Measurements from ENCODE around the gene MANBA.
"Not testable (repeated sequence)": the region's sequence is repeated elsewhere in the genome, so short reads cannot be mapped to it uniquely, and the experiment has no call there.

The MANBA gene

DNA sequence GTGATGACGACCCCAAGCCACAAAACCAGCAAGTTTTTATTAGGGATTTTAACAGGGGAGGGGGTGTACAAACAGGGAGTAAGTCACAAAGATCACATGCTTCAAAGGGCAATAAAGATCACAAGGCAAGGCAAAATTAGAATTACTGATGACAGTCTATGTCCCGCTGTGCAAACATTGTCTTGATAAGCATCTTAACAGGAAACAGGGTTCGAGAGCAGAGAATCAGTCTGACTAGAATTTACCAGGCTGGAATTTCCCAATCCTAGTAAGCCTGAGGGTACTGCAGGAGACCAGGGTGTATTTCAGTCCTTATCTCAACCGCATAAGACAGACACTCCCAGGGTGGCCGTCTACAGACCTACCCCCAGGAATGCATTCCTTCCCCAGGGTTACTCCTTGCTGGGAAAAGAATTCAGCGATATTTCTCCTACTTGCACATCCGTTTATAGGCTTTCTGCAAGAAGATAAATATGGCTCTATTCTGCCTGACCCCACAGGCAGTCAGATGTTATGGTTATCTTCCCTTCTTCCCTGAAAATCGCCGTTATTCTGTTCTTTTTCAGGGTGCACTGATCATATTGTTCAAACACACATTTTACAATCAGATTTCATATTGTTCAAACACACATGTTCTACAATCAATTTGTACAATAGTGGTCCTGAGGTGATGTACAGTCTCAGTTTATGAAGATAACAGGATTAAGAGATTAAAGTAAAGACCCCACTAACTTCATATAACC is 41.8 kb downstream of the MANBA start:
- not testable (repeated sequence) for DNase-seq

DNA sequence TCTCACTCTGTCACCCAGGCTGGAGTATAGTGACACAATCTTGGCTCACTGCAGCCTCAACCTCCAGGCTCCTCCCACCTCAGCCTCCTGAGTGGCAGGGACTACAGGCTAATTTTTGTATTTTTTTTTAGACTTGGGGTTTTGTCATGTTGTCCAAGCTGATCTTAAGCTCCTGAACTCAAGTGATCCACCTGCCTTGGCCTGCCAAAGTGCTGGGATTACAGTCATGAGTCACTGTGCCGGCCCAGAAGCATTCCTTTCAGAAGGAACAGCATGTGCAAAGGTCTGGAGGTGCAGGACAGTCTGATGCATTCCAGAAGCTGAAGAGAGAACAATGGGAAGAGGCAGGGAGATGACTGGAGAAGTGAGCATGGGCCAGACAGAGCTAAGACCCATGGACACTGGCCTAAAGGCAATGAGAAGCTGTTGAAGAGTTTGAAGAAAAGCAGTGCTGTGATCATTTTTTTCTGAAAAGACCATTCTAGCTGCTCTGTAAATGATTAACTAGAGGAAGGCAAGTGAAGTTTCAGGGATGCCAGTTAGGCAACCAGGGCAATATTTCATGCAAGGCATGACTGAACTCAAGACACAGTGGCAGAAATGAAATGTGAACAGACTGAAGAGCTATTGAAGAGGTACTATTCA is 43.2 kb downstream of the MANBA start:
- no peak for DNase-seq

DNA sequence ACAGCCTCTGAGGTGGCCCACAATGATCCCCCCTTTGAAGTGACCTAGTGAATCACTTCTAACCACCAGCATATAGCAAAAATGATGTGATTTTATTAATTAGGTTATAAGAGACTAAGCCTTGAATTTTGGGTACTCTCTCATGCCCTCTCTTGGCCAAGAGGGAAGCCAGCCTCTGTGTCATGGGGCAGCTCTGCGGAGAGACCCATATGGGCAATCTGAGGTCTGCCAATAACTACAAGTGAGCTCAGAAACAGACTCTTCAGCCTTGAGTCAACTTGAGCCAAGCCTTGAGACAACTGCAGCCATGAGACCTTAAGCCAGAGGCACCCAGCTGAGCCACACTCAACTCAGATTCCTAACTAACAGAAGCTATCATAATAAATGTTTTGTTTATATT is 45.7 kb downstream of the MANBA start:
- no peak for DNase-seq

DNA sequence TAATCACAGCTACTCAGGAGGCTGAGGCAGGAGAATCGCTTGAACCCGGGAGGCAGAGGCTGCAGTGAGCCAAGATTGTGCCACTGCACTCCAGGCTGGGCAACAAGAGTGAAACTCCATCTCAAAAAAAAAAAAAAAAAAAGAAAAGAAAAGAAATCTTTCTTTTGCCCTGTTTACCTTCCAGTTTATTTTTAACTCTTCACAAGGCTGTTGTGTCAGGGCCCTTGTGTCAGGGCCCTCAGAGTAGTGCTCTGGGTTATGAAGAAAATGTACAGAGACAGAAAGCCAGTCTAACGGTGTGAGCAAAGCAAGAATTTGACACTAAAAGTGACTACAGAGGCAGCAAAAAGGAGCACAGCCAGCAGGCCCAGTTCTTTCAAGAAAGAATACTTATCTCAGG is 47.0 kb downstream of the MANBA start:
- DNase-seq, result not testable (repeated sequence)

DNA sequence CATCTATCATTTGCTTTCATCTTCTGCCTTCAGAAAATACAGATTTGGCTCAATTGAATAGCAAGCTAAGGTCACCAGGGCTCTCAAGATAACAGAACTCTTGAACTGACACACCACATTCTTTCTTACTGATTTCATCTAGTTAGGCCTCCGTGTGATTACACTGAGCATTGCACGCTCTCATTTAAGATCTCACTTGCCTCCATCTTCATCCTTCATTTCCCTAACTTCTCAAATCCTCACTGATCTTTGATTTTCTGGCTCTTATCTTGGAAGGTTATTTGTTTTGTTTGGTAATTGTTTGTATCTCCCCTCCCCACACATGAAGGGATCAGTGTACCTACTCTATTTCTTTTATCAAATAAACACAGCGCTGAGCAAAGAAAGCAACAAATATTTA is 47.7 kb downstream of the MANBA start:
- no peak for DNase-seq

DNA sequence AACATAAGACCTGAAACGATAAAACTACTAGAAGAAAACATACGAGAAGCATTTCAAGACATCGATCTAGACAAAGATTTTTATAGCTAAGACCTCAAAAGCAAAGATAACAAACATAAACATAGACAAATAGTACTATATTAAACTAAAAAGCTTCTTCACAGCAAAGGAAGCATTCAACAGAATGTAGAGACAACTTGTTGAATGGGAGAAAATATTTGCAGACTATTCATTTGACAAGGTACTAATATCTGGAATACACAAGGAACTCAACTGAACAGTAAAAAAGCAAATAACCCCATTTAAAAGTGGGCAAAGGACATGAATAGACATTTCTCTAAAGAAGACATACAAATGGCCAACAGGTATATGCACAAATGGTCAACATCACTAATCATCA is 49.8 kb downstream of the MANBA start:
- DNase-seq, result no peak

DNA sequence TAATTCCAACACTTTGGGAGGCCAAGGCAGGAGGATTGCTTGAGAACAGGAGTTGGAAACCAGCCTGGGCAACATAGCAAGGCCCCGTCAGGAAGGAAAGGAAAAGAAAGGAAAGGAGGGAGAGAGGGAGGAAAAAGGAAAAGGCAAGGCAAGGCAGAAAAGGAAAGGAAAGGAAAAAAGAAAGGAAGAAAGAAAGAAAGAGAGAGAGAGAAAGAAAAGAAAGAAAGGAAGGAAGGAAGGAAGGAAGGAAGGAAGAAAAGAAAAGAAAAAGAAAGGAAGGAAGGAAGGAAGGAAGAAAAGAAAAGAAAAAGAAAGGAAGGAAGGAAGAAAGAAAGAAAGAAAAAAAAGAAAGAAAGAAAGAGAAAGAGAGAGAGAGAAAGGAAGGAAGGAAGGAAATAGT is 51.7 kb downstream of the MANBA start:
- not testable (repeated sequence) for DNase-seq

DNA sequence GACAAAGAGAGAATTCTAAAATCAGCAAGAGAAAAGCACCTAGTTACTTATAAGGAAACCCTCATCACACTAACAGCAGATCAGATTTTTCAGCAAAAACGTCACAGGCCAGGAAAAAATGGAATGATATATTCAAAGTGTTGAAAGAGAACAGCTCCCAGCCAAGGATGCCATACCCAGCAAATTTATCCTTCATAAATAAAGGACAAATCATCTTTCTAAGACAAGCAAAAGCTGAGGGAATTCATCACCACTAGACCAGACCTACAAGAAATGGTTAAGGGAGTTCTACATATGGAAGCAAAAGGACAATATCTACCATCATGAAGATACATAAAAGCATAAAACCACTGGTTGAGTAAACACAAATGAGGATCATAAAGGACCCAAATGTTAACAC is 53.6 kb downstream of the MANBA start:
- no peak for DNase-seq

DNA sequence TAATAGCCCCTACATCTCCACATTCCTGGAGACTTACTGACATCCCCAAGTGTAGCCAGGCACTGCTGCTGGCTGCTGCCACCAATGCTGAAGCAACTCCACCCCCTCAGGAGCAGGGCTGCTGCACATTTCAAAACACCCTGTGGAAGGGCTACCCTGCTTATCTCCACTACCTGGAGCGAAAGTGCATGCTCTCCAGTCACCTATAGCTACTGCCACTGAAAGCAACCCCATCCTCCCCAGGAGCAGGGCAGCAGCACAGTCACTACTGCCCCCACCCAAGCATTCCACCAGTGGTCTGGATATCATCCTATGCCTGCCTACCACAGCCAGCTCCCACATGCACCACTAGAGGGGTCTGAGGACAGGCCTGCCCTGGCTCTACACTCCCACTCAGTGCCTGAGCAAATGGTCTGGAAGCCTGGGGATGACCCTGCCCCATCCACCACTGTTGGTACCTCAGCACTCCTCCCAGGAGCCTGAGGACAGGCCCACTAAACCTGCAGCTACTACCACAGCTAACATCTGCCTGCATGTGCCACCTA is 55.3 kb downstream of the MANBA start:
- DNase-seq, result no peak

DNA sequence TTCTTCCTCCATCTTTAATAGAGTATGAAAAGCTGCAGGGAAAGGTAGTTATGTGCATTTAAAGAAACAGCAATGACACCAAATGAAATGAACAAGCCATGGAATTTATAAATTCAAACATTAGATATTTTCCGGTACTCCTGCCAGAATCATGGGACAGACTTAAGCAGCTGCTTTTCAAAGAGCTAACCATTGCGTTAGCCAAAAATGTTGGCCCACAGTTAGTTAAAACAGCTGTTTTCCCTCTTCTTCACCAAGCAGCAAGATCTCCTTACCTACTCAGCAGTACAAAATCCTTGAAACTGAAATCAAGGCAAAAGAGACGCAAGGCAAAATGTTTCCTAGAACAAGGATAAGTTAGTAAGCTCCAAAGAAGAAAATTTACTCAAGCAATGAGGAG is 64.0 kb downstream of the MANBA start:
- DNase-seq, result no peak

DNA sequence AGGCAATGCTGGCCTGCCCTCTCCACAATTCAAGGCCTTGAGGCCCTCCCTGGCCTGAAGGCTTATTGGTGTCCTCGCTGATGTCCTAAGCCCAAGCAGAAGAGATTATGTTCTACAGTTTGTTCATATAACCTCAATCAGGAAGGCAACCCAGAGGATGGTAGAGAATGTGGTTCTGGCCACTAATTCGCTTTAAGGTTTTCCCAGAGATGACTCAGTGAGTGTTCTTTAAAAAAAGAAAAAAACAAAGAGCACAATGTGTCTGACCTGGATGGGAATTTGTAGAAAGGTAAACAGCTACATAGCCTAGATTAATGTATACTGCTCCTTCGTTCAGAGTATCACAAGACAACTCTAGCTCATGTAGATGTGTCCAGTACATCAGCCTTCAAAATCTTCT is 66.0 kb downstream of the MANBA start:
- no peak for DNase-seq

DNA sequence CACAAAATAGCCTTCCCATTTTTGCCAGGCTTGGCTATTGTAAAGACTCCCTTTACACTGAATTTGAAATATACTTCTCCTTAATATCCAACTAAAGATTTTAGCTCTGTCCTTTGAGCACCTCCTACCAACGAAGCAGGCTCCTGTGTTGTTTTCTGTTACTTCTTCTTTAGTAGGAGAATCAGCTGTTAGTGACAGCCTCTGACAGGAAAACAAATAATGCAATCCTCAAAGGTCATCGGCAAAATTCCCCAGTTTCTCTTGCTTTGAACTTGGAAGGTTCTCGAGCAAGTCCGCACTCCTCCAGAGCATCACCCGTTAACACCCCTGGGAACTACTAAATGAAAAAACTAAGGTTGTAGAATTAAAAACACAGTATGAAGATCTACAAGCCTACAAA is 66.9 kb downstream of the MANBA start:
- DNase-seq, result no peak

DNA sequence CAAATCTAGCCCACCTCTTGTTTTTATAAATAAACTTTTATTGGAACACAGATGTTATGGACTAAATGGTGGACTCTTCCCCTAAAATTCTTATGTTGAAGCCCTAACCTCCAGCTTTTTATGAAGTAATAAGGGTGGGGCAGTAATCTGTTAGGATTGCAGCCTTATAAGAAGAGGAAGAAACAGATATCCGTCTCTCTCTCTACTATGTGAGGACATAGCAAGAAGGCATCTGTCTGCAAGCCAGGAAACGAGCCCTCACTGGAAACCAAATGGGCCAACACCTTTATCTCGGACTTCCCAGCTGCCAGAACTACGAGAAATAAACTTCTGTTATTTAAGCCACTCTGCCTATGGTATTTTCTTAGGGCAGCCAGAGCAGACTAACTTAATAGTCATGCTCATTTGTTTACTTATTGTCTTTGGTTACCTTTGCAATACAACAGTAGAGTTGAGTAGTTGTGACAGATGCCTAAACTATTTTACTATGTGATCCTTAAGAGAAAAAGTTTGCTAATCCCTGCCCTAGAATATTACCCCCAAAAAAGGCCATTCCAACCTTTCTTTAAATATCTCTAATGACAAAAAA is 67.4 kb downstream of the MANBA start:
- DNase-seq, result no peak

DNA sequence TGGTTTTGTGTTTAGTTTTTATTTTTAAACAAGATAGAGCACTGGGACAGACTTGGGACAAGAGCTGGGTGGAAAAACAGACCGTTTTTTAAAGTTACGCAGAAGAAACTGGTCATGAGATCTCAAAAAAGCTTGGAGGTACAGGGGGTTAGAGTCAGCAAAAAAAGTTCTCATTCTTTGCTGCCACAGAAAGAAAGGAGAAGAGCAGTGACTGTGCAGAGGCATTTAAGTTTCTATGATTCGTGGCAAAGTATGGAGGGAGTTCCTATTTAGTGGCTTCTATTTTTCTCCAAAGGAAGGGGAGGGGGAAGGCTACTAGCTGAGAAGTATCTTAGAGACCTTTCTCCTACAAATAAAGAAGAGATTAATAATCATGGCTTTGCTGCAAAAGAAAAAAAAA is 68.3 kb downstream of the MANBA start:
- DNase-seq, result no peak

DNA sequence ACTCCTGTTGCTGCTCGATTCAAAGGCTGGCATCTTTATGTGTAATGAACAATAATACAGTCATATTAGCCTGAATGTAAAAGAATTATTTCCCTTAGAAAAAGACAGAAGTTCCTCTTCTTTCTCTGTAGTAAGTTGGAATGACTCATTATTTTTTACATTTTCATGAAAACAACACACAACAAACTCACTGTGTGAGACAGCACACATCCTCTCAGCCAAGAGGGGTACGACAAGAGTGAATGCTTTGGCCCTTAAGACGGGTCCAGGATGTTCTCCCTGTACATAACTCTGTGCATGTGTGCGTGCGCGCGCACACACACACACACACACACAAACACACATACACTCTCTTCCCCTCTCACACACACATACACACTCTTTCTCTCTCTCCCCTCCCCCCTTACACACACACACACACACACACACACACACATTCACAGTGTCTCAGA is 72.8 kb downstream of the MANBA start:
- DNase-seq, result no peak

DNA sequence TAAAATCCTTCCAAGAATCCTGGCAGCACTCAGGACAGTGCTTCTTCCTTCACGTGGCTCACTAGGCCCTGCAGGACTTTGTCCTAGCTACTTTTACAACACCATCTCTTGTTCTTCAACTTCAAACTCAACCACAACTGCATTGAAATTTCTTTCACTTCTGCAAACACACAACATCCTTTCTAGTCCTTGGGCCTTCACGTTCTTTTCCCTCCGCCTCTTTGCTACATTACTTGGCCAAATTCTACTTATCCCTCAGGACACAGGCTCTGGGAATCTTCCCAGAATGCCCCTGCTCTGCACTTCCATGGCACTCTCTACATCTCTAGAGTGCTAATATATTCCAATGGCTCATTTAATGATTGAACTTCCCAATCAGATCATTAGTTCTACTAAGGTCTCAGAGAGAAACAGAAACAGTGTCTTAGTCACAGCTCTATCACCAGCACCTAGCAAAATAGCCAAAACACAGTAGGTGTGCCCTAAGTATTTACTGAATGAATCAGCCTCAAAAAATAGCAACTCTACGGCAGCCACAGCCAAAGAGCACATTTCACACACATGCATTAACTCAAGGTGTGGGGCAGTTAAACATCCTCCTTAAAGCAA is 73.3 kb downstream of the MANBA start:
- DNase-seq, result no peak

DNA sequence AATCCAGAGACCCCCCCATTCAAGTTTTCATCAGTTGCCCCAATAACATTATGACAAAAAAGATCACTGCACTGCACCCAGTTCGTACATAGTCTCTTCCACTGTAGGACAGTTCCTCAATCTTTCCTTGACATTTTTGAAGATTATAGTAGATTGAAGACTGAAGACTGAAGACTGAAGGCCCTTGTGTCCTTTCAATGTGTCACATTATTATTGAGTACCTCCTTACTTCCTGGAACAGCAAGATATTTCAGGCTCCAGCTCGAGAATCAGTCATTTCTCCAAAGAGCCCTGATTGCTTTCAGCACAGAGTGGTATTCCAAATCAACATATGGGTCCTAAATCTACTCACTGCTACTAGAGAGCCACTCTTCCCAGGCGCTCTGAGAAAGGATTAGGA is 75.0 kb downstream of the MANBA start:
- DNase-seq, result no peak

DNA sequence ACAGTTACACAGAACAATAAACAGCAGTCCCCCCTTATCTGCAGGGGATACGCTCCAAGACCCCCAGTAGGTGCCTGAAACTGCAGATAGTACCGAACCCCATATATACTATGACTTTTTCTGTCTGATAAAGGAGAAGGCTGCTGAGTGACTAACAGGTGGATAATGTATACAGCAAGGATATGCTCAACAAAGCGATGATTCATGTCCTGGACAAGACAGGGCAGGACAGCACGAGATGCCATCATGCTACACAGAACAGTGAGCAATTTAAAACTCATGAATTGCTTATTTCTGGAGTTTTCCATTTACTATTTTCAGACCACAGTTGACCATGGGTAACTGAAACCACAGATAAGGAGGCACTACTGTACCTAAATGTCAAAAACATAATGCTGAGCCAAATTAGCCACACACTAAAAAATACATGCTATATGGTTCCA is 76.1 kb downstream of the MANBA start:
- no peak for DNase-seq

DNA sequence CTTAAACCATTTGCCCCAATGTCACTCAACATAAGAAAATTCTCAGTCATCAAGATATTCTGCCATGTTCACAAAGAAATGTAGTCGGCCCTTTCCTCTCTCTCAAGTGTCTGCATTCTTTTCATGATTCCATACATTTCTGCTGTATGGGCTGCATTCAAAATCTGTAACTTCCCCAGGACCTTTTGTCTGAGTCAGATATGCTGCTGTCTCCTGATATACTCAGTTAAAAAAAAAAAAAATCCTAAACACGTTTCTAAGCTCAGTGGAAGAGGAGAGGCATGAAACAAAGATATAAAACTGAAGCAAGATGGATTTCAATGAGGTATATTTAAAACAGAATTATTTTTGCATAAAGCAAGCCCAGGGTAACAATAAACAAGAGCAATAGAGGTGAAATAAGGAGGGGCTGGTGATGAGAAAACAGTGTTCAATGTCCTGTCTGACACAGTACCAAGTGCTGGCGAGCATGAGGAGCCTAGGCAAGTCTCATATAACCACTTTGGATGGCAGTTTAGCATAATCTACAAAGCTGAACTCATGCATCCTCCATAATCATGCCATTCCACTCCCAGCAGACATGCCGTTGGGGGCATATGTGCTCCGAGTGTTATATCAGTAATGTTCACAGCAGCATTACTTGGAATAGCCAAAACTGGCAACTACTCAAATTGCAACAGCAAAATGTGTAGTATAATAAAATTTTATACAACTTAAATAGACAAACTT is 76.7 kb downstream of the MANBA start:
- no peak for DNase-seq

DNA sequence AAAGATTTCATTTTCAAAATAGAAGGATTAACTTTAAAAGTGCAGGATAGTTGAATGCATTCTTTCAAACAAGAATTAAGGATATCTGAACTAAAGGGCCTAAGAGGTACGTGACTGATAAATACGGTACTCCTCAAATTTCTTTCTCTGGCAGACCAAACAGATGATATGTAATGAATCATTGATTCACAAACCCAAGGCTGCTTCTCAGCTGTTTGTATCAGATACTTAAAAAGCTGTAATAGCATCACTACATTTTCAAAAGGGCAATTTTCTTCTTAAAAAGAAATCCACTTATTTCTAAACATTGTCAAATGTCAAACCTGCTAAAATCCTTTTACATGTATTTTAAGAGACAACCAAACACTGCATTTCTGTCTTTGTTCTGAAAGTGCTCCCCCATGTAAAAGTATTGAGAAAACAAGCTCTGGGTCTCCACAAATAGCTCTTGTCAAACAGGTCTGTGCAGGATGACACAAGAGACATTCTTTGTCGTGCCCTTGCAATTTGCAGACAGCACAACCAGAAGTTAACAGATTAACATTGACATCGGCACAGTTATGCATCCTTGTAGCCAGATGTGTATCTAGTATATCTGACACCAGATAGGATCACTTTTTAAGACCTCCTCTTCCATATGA is 82.0 kb downstream of the MANBA start:
- no peak for DNase-seq

DNA sequence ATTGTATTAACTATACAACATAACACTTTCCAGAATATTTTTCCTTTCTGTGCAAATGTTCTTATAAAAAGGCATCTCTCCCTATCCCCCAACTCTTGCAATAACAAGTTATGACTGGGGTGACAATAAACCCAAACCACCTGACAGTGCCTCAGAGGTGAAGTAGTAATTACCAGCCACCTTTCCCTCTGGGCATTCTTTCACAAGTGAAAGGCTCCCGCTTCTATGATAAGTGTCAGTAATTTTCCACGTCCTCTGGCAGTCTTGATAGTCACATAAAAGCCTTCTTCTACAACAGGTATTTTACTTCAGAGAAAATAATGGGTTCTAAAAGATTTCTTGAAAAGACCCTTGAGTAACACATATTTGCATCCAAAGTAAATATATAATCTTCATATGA is 82.7 kb downstream of the MANBA start:
- no peak for DNase-seq

DNA sequence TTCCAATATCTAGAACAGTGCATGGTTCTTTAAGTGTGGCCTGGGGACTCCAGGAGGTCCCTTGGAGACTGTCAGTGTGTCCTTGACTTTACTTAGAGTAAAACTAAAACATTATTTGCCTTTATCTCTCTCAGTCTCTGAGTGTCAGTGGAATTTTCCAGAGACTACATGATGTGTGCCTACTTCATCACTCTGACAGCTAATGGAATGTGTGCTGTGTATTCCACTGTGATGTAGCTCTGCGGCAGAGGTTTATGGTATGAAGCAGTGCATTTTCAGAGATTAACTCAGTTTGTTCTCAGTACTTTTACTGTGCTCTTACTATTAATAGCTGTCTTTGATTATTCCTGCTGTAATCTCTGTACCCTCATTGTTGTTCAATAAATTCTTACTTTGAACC is 85.6 kb downstream of the MANBA start:
- DNase-seq, result no peak
